Activated T-cell treated with anti-CD3 and anti-CD28 coated beads for 24 hours (primary cell): ENCODE measurements around the gene BCL2L13.
"Not testable (repeated sequence)": the region's sequence is repeated elsewhere in the genome, so short reads cannot be mapped to it uniquely, and the experiment has no call there.

Source experiments
- DNase-seq: peaks from one replicate; pipeline ENCODE4 v3.0.0-alpha.2; 2020; ENCODE audit warnings: low read depth

The BCL2L13 gene

DNA sequence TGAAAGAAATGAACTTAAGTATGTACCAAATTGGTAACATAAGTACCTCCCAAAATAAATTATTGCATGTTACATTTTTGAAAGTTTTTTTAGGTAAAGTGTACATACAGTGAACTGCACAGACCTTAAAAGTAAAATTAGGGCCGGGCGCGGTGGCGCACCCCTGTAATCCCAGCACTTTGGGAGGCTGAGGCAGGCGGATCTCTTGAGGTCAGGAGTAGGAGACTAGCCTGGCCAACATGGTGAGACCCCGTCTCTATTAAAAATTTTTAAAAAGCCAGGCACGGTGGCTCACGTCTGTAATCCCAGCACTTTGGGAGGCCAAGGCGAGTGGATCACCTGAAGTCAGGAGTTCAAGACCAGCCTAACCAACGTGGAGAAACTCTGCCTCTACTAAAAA is 1.7 kb upstream of the BCL2L13 start:
- DNase-seq: not testable (repeated sequence)

DNA sequence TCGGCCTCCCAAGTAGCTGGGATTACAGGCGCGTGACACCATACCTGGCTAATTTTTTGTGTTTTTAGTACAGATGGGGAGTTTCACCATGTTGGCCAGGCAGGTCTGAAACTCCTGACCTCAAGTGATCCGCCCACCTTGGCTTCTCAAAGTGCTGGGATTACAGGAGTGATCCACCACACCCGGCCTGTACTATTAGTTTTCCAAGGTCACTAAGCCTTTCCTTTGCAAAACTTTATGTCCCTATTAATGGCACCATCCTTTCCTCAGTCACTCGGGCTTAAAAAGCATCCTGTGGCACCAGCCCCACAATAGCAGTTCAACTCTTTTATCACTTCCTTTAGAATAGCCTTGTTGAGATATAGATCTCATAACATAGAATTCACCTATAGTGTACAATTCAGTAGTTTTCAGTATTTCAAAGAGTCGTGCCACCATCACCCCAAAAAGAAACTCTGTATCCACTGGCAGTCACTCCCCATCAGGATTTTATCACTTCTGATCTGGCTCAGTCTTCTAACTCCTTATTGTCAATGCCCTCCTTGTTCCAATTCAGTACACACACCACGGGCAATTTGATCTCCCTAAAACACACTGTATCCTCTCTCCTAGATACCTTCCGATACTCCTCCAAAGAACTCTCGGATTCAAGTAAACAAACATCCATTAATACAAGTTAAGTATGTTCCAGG is 921 bp upstream of the BCL2L13 start:
- DNase-seq: no peak

DNA sequence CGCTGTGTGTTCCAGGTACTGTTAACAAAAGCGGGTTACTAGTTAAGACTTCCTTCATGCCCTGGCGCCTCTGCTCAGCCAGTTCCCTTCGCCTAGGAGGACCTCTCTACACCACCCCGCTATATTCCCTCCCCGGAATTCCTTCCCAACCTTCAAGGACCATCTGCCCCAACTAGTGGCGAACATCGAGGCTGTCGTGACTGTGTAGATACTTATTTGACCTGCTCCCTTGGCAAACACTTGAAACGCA is 450 bp upstream of the BCL2L13 start:
- no peak for DNase-seq

DNA sequence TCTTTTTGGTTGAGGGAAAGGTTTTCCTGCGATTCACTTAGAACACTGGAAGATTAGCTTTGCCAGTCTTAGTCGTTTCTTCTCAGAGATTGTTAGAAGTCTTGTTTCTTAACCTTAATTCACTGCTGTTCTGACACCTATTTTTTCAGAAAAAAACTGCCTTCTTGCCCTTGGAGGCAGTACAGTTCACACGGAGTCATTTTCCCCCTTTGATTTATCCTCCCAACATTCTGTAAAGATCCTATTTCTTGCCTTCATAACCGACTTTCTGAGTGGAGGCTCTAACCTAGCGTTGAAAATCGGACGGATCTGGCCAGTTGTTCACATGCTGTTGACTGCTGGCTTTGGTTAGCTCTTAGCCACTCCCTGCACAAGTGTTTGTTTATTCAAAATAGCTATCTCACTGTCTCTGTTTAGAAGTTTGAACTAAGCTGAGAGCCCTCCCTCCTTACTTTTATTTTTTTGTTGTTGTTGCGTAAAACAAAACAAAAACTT is 737 bp downstream of the BCL2L13 start:
- DNase-seq: no peak

DNA sequence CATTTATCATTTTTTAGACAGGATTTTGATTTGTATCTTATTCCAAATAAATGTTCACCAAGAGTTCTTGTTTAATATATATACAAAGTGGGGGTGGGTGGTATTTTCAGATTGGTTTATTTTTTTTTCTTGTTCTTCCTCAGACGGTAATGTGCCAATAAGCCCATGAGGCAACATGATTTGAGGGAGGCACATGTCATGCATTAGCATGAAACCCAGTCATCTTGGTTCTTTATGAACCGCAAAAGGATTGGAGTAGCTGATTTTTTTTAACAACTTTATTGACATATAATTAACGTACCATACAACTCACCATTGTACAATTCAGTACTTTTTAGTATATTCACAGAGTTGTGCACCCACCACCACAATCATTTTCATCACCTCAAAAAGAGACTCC is 2.7 kb downstream of the BCL2L13 start:
- DNase-seq: no peak

DNA sequence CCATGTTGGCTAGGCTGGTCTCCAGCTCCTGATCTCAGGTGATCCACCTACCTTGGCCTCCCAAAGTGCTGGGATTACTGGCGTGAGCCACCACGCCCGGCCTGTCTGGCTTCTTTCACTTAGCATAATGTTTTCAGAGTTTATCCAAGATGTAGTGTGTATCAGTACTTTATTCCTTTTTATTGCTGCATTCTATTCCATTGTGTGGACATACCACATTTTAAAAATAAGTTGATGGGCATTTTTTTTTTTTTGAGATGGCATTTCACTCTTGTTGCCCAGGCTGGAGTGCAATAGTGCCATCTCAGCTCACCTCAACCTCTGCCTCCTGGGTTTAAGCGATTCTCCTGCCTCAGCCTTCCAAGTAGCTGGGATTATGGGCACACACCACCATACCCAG is 3.8 kb downstream of the BCL2L13 start:
- not testable (repeated sequence) for DNase-seq

DNA sequence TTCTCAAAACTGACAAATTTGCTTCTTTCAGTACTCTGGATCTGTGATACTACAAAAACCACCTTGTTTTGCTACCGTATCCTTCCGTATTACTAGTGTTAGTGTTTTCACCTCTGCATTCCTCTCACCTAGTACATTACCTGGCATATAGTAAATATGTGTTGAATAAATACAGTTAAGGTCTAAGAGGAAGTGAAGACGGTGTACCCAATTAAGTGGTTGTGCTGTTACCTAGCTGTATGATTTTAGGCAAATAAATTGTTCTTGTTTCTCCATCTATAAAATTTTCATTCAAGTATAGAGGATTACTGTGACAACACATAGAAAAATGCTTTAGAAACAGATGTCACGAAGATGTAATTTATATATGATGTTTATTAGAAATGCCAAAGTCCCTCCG is 8.9 kb downstream of the BCL2L13 start:
- no peak for DNase-seq

DNA sequence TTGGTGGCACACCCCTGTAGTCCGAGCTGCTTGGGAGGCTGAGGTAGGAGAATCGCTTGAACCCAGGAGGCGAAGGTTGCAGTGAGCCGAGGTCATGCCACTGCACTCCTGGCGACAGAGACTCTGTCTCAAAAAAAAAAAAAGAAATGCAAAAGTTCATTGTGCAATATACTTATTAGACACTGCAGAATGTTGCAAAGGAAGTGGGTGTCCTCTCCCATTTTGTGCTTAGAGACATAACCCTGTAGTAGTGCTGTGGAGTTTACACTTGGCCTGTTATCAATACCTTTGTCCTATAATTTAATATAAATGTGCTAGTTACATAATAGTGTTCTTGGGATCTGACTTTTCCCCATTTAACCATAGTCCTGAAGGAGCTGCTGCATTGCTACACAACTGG is 9.4 kb downstream of the BCL2L13 start:
- DNase-seq: no peak

DNA sequence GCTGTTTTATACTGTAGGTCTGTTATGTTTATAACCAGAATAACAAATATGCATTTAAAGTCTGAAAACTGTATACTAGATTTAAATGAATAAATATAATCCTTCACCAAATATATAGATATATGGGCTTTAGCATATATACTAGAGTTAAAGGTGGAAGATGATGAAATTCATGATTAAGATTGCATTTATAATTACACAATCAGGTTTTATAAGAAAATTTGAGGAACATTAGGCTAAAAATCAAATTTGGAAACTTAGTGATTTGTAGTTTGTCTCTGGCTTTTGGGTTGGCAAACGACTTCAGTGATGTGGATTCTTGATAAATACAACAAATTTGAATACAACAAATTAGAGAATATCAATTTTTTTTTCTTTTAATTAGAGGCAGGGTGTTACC is 10.0 kb downstream of the BCL2L13 start:
- no peak for DNase-seq

DNA sequence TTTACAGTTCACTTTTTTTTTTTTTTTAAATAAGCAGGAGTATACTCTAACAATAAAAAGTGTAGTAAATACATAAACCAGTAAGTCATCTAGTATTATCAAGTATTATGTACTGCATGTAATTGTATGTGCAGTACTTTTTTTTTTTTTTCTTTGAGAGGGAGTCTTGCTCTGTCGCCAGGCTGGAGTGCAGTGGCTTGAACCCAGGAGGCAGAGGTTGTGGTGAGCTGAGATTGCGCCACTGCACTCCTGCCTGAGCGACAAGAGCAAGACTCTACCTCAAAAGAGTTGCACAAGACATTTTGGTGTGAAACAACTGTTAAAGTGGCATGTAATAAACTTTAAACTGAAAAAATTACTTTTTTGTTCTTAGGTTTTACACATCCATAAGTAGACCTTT is 16.7 kb downstream of the BCL2L13 start:
- DNase-seq: no peak

DNA sequence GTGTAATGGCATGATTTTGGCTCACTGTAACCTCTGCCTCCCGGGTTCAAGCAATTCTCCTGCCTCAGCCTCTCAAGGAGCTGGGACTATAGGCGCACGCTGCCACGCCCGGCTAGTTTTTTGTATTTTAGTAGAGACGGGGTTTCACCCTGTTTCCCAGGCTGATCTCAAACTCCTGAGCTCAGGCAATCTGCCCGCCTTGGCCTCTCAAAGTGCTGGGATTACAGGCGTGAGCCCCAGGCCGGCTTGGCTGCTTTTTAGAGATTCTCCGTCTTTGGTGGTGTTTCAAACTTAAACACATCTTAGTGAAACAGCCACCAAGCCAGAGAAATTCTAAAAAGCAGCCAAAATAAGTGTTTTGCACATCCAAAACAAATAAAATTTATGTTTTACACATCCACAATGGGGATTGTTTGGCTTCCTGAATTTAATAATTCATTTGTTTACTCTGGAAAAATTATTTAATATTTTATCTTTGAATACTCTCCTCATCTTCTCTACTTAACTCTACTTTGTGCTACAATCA is 18.4 kb downstream of the BCL2L13 start:
- DNase-seq: no peak

DNA sequence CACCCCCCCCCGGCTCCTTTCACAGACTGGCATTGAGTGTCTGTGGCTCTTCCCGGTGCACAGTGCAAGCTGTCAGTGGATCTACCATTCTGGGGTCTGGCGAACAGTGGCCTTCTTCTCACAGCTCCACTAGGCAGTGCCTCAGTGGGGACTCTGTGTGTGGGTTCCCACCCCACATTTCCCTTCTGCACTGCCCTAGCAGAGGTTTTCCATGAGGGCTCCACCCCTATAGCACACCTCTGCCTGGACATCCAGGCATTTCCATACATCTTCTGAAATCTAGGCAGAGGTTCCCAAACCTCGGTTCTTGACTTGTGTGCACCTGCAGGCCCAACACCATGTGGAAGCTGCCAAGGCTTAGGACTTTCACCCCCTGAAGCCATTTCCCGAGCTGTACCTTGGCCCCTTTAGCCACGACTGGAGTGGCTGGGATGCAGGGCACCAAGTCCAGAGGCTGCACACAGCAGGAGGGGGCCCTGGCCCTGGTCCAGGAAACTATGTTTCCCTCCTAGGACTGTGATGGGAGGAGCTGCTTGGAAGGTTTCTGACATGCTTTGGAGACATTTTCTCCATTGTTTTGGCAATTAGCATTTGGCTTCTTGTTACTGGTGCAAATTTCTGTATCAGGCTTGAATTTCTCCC is 26.0 kb downstream of the BCL2L13 start:
- DNase-seq: no peak

DNA sequence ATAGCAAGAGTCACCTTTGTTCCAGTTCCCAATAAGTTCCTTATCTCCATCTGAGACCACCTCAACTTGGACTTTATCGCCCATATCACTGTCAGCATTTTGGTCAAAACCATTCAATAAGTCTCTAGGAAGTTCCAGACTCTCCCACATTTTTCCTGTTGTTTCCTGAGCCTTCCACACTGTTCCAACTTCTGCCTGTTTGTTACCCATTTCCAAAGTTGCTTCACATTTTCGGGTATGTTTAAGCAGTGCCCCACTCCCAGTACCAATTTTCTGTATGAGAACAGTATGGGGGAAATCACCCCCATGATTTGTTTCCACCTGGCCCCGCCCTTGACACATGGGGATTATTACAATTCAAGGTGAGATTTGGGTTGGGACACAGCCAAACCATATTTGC is 26.7 kb downstream of the BCL2L13 start:
- DNase-seq: no peak

DNA sequence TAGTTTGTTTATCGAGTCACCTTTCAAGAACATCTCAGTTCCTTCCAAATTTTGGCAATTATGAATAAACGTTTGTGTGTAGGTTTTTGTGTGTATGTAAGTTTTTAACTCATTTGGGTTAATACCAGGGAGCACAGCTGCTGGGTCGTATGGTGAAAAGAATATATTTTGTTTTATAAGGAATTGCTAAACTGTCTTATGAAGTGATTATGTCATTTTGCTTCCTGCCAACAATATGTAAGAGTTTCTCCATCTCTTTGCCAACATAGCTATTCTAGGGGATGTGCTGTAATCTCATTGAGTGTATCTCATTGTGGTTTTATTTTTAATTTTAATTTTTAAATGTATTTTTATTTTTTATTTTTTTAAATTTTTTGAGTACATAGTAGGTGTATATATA is 27.3 kb downstream of the BCL2L13 start:
- DNase-seq: no peak

DNA sequence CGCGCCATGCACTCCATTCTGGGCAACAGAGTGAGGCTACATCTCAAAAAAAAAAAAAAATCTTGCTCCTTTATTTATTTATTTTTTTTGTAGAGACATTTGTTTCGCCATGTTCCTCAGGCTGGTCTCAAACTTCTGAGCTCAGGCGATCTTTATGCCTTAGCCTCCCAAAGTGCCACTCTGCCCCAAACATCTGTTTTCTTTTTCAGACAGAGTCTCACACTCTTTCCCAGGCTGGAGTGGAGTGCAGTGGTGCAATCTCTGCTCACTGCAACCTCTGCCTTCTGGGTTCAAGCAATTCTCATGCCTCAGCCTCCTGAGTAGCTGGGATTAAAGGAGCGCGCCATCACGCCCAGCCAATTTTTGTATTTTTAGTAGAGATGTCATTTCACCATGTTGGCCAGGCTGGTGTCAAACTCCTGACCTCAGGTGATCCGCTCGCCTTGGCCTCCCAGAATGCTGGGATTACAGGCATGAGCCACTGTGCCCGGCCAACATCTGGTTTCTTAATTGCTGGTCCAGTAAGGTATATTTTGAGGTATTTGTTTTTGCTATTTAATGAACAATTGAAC is 33.0 kb downstream of the BCL2L13 start:
- not testable (repeated sequence) for DNase-seq

DNA sequence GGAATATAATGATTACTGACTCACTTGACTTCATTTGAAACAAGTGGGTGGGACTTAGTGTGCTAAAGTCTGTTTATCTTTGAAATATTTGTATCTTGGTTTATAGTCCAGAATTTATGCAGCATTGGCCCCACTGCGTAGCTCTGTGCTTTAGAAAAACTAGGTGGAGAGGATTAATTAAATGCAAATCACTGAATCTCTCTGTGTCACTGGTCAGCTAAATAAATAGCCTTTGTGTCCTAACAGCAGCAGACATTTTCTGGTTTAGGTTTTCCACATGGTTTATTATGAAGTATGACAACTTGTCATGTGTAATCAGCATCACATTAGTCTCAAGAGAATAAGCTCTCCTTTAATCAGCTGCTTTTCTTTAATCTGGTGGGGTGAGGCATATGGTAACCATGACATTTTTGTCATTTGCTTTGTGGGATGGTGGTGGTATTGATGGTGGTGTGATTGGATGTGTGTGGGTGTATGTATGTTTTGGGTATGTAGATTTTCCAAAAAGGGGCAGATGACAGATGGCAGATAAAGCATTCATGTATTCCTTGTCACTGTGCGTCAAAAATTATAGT is 33.9 kb downstream of the BCL2L13 start:
- peak; percentile 16 for DNase-seq

DNA sequence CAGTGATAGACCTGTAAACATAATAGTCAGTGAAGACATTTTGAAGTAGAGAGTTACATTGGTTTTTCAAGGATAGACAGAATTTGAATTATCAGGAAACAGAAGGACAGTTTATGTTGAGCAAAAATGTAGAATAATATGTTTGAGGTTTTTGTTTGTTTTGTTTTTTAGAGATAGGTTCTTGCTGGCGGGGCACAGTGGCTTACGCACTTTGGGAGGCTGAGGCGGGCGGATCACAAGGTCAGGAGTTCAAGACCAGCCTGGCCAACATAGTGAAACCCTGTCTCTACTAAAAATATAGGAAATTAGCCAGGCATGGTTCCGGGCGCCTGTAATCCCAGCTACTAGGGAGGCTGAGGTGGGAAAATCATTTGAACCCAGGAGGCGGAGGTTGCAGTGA is 35.6 kb downstream of the BCL2L13 start:
- no peak for DNase-seq

DNA sequence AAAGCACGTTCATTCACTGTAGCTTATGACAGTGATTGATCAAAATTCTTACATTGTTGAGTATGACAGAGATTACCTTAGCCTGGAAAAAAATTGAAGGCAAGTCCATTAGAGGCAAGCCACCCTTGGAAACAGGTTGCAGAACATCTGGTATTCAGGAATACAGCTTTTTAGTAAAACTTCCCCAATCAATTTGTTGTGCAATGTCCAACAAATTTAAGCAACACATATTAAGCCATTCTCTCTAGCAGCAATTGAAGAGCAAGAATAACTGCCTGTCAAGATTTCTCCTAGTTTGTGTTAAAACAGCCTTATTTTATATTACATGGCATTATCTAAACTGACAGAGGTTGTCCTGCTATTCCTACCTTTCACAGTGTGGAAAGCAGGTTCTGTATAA is 37.0 kb downstream of the BCL2L13 start:
- no peak for DNase-seq

DNA sequence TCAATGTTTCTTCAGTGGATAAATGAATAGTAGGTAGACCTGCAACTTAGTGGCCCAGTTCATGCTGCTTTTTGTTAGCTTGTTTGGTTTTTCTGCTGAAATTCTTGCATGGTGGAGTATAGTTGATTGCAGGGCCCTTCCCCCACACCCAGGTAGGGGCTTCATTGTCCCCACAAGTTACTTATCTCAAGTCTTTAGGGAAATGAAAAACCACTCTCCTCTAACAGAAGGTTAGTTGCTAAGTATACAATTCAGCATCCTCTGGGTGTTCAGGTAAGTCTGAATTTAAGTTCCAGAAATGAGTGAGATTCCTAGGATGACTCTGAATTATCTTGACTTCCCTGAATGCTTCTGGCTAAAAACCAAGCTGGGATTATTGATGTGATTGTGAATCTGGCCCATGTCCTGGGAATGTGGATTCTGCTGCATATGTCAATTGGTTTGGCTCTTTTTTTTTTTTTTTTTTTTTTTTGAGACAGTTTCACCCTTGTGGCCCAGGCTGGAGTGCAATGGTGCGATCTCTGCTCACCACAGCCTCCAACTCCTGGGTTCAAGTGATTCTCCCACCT is 40.3 kb downstream of the BCL2L13 start:
- DNase-seq: no peak

DNA sequence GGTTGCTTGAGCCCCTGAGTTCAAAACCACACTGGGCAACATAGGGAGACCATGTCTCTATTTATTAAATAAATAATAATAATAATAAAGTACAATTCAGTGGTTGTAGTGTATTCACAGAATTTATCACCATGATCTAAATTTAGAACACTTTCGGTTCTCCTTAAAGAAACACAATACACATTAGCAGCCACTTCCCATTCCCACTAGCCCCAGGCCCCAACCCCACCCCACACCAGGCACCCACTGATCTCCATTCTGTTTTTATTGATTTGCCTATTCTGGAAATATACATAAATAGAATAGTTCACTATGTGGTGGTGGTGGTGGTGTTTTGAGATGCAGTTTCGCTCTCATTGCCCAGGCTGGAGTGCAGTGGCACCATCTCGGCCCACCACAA is 45.7 kb downstream of the BCL2L13 start:
- no peak for DNase-seq

DNA sequence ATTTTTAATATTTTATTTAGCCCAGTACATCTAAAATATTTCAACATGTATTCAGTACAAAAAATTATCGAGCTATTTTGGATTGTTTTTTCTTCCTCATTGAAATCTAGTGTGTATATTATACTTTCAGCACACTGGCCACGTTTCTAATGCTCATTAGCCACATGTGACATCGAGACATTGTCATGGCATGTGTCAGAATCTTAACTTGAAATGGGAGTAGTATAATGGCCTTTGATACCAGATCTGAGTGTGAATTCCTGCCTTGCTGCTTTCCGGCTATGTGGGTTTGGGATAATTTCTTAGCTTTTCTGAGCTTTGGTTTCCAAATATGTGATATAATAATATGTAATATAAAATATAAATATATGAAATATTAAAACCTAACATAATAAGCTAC is 54.3 kb downstream of the BCL2L13 start:
- DNase-seq: no peak

DNA sequence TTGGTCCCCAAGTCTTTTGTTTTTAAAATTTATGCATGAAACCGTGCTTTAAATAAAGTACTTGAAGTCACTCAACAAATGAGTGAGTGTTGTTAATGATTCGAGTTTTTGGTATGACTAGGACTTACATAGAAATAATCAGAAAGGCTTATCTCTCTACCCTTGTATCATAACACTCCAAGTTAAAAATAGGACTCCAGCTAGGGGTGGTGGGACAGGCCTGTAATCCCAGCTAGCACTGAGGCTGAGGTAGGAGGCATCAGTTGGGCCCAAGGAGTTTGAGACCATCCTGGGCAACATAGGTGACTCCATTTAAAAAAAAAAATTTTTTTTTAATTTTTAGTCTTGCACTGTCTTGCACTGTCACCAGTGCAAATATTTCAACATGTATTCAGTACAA is 55.6 kb downstream of the BCL2L13 start:
- no peak for DNase-seq

DNA sequence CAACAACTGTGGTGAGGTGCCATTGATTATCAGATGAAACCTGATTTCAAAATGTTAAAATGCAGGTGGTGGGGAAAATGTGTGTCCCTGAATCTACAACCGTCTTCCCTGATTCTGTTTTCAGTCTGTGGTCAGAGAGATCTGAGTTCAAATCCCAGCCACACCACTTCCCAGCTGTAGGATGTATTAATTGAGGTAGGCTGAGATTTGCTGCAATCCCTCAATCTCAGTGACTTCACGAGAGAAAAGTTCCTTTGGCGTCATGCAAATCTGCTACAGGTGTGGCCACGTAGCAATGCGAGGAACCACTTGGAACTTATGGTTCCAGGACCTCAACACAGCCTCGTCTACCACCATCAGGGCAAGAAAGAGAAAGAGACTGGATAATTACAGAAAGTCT is 56.2 kb downstream of the BCL2L13 start:
- no peak for DNase-seq
